ENCODE data around the gene RLN3.

- TF ChIP-seq CTCF (conservative IDR thresholded peaks at IDR 0.05): no peak
- TF ChIP-seq ZFX (IDR thresholded peaks at IDR 0.05): no peak
These were observed 28.9 kb downstream of the RLN3 start for GRCh38 chr19:14056741-14057356.

Data from C4-2B (cell line).